Hematopoietic multipotent progenitor cell treated with erythropoietin and hydrocortisone succinate and interleukin-3 and kit ligand, for 15 days (in vitro differentiated cells): Measurements from ENCODE around the gene CTNNA2.

ENCODE experiments used
- DNase-seq: peaks from one replicate; pipeline ENCODE4 v3.0.0-alpha.2; 2015; ENCODE audit warnings: low spot score

The CTNNA2 gene

GRCh38 chr2:80330527-80331450, 817.9 kb downstream of the CTNNA2 start:
- DNase-seq: no peak

- DNase-seq: no peak
Measured at GRCh38 chr2:80333886-80334285, 821.0 kb downstream of the CTNNA2 start.

GRCh38 chr2:80335411-80335810, 822.6 kb downstream of the CTNNA2 start:
- no peak for DNase-seq

GRCh38 chr2:80338794-80339193, 825.9 kb downstream of the CTNNA2 start:
- DNase-seq: no peak

GRCh38 chr2:80340022-80340421, 827.2 kb downstream of the CTNNA2 start:
- DNase-seq: no peak

- no peak for DNase-seq
Measured at GRCh38 chr2:80348078-80348477, 835.2 kb downstream of the CTNNA2 start.

GRCh38 chr2:80348953-80349352, 836.1 kb downstream of the CTNNA2 start:
- DNase-seq: no peak

GRCh38 chr2:80351231-80351630, 838.4 kb downstream of the CTNNA2 start:
- DNase-seq: no peak

- DNase-seq: no peak
Measured at GRCh38 chr2:80354858-80355257, 842.0 kb downstream of the CTNNA2 start.

- no peak for DNase-seq
Measured at GRCh38 chr2:80361904-80362303, 849.1 kb downstream of the CTNNA2 start.

GRCh38 chr2:80363330-80363729, 850.5 kb downstream of the CTNNA2 start:
- DNase-seq: no peak

GRCh38 chr2:80363791-80364349, 851.0 kb downstream of the CTNNA2 start:
- no peak for DNase-seq

GRCh38 chr2:80364524-80365212, 851.8 kb downstream of the CTNNA2 start:
- no peak for DNase-seq

- no peak for DNase-seq
Measured at GRCh38 chr2:80365762-80366161, 852.9 kb downstream of the CTNNA2 start.

- no peak for DNase-seq
Measured at GRCh38 chr2:80370375-80371009, 857.6 kb downstream of the CTNNA2 start.

- no peak for DNase-seq
Measured at GRCh38 chr2:80374105-80374504, 861.3 kb downstream of the CTNNA2 start.

GRCh38 chr2:80377071-80377470, 864.2 kb downstream of the CTNNA2 start:
- no peak for DNase-seq

GRCh38 chr2:80380736-80381135, 867.9 kb downstream of the CTNNA2 start:
- no peak for DNase-seq

- DNase-seq: no peak
Measured at GRCh38 chr2:80381666-80382065, 868.8 kb downstream of the CTNNA2 start.

- no peak for DNase-seq
Measured at GRCh38 chr2:80392441-80392840, 879.6 kb downstream of the CTNNA2 start.

GRCh38 chr2:80393991-80394390, 881.1 kb downstream of the CTNNA2 start:
- DNase-seq: no peak

GRCh38 chr2:80395251-80395650, 882.4 kb downstream of the CTNNA2 start:
- no peak for DNase-seq

- no peak for DNase-seq
Measured at GRCh38 chr2:80396276-80396675, 883.4 kb downstream of the CTNNA2 start.
